IPS-15b (cell line): ENCODE data around the gene PNMA8A.
A peak's percentile ranks its signal among the peaks of the same experiment; 100 is the strongest.
"Not testable (repeated sequence)": the region's sequence is repeated elsewhere in the genome, so short reads cannot be mapped to it uniquely, and the experiment has no call there.

Experiments used
- H3K27me3 ChIP-seq: one replicate; pipeline ENCODE4 v1.6.1; 2013; ENCODE audit warnings: low read length; ENCODE audit not compliant: control insufficient read depth, insufficient read depth
- H3K36me3 ChIP-seq: one replicate; pipeline ENCODE4 v1.6.1; 2013; ENCODE audit warnings: low read length; ENCODE audit not compliant: control insufficient read depth, insufficient read depth
- H3K4me1 ChIP-seq: one replicate; pipeline ENCODE4 v1.6.1; 2013; ENCODE audit warnings: mild to moderate bottlenecking, low read length; ENCODE audit not compliant: control insufficient read depth, insufficient read depth
- H3K4me3 ChIP-seq: one replicate; pipeline ENCODE4 v1.5.1; 2013; ENCODE audit warnings: low read depth, low read length
- H3K9ac ChIP-seq: one replicate; pipeline ENCODE4 v1.6.1; 2013; ENCODE audit warnings: low read depth, mild to moderate bottlenecking, low read length
- H3K9me3 ChIP-seq: one replicate; pipeline ENCODE4 v1.6.1; 2013; ENCODE audit warnings: mild to moderate bottlenecking, low read length; ENCODE audit not compliant: control insufficient read depth, insufficient read depth

Gene PNMA8A

GRCh38 chr19:46499692-46500091 is 28.3 kb upstream of the PNMA8A start:
- H3K9ac ChIP-seq = no peak overlapping the region

DNA sequence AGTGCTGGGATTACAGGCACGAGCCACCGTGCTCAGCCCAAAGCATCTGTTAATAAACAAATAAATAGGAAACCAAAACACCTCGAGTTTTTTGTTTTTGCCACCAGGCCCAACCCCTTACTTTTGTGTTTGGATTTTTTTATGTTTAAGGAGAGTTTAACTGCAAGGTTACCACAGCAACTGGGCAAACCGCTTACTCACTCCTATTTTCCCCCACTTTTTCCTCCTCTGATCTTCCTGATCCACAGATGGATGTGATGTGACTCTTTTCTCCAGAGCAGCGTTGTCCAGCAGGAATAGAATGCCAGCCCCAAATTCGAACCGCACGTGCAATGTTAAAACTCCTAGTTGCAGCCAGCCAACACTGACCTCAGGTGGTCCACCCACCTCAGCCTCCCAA is 26.4 kb upstream of the PNMA8A start:
- Histone ChIP-seq H3K9me3 (no peaks in the 10 kb centered on the region), H3K9ac (no peak overlapping the region), H3K27me3 (peaks cover 20% of the 10 kb centered on the region), H3K4me3 (no peak overlapping the region), H3K4me1 (no peaks in the 10 kb centered on the region), H3K36me3 (no peaks in the 10 kb centered on the region)

More at GRCh38 chr19:46499692-46500091, 28.3 kb upstream of the PNMA8A start:
- Histone ChIP-seq H3K4me1 (no peaks in the 10 kb centered on the region), H3K4me3 (no peak overlapping the region), H3K9me3 (no peaks in the 10 kb centered on the region), H3K27me3 (peaks cover 7% of the 10 kb centered on the region), H3K36me3 (no peaks in the 10 kb centered on the region)

GRCh38 chr19:46496886-46497285 is 25.5 kb upstream of the PNMA8A start:
- not testable (repeated sequence) for H3K4me1 ChIP-seq, H3K9ac ChIP-seq, H3K9me3 ChIP-seq, H3K4me3 ChIP-seq, H3K36me3 ChIP-seq
- peaks cover 29% of the 10 kb centered on the region for H3K27me3 ChIP-seq

DNA sequence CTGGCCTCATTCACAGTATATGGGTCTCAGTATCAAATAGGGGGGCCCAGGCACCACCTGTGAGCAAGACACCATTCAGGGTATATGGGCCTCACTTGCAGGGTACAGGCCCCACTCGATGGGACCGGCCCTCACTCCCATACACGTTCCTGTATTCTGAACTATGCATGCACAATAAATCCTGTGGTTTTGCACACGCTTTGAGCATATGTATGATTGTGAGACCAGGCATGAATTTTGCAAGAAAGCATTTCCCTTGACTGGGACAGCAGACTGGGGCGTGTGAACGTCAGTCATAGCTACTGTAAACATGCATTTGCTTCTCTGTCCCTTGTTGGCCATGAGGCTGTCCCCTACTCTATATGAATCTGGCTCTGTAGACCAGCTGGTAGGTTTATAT is 24.9 kb upstream of the PNMA8A start:
- no peak overlapping the region for H3K9ac ChIP-seq
- H3K36me3 ChIP-seq = no peaks in the 10 kb centered on the region
- no peaks in the 10 kb centered on the region for H3K4me1 ChIP-seq
- H3K9me3 ChIP-seq = no peaks in the 10 kb centered on the region
- H3K4me3 ChIP-seq = no peak overlapping the region
- H3K27me3 ChIP-seq = peaks cover 35% of the 10 kb centered on the region

- H3K4me3 ChIP-seq = peak within 1 kb of the TSS; percentile 65
- H3K36me3 ChIP-seq = no peaks in the 10 kb centered on the region
- H3K9ac ChIP-seq = no peak within 1 kb of the TSS
- H3K9me3 ChIP-seq = no peaks in the 10 kb centered on the region
- H3K27me3 ChIP-seq = peaks cover 40% of the 10 kb centered on the region
- no peaks in the 10 kb centered on the region for H3K4me1 ChIP-seq
These were observed 24.4 kb upstream of the PNMA8A start, which contains the start of gene PNMA8B for GRCh38 chr19:46495786-46496099. Gene PNMA8B (minus strand): TSS chr19:46495867. CDS start chr19:46495465, 402 bp downstream.

- H3K27me3 ChIP-seq = peaks cover 45% of the 10 kb centered on the region
- H3K4me3 ChIP-seq = peak overlapping the region; percentile 65
- no peaks in the 10 kb centered on the region for H3K36me3 ChIP-seq
- no peaks in the 10 kb centered on the region for H3K9me3 ChIP-seq
- H3K9ac ChIP-seq = no peak overlapping the region
- H3K4me1 ChIP-seq = no peaks in the 10 kb centered on the region
These were observed 23.8 kb upstream of the PNMA8A start for GRCh38 chr19:46494941-46495785.

DNA sequence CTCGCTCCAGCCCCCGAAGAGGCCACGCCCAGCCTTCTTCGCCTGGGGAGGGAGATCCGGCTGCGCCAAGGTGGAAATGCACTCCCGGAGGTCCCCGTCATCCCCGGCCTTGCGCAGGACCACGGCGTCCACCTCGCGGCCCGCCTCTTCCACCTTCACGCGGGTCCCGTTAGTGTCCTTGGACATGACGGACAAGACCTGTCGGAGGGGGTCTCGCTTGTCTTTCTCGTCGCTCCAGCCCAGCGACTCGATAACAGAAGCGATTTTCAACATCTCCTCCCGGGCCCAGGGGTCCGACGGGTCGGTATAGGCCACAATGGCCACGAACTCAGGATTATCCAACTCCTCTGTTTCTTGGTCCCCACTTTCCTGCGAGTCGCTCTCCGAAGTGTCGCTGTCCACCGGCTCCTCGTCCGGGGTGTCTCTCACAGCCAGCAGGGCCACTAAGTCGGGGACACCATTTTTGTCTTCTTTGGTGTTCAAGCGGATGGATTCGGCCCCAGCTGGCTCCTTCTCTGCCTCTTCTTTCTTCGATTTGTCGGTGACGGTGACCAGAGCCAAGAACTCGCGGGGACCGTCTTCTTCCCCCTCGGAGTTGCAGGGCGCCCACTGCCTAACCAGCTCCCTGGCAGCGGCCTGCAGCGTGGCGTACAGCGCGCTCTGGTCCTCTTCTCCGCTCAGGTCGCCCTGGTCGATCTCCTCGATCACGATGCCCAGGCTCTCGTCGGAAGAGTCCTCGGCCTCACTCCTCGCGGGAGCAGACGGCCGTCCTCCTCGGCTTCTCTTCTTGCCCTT is 23.0 kb upstream of the PNMA8A start:
- H3K9ac ChIP-seq = no peak overlapping the region
- no peaks in the 10 kb centered on the region for H3K36me3 ChIP-seq
- H3K9me3 ChIP-seq = no peaks in the 10 kb centered on the region
- H3K4me1 ChIP-seq = no peaks in the 10 kb centered on the region
- peak overlapping the region; percentile 22 for H3K4me3 ChIP-seq
- peaks cover 53% of the 10 kb centered on the region for H3K27me3 ChIP-seq

DNA sequence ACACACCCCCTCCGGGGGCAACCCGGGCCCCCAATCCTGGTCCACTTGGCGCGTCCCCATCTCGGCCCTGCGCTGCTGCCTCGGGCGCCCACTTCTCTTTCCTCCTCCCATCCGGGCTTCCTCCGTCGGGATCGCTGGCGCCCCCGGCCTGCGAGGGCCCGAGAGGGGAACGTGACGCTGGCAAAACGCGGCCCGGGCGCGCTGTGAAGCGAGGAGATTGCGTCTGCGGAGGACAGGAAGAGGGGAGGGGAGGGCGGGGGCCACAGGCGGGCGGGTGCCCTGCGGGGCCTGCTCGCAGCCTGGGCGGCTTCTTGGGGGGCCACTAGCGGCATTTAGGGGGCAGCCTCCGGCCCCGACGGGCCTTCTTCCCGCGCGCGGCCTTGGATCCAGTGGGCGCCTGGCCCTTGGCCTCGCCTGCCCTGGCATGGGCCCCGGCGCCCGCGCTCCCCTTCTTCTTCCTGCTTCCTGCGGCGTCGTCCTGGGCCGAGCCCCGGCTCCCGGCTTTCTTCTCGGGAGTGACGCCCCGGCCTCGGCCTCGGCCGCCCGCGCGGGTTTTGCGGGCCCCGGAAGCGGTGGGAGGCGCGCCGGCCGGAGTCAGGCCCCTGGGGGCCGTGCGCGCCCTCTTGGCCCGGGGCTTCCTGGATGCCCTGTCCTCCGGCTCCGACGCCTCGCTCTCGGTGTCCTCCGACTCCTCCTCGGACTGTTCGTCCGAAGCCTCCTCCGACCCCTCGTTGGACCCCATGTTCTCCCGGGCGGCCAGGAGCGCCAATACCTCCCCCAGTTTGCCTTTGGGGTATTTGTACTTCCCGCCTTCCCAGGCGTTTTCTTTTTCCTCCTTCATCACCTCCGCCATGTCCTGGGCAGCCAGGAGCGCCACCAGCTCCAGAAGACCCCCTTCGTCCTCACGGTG is 22.1 kb upstream of the PNMA8A start:
- no peaks in the 10 kb centered on the region for H3K36me3 ChIP-seq
- peaks cover 62% of the 10 kb centered on the region for H3K27me3 ChIP-seq
- H3K4me1 ChIP-seq = no peaks in the 10 kb centered on the region
- H3K4me3 ChIP-seq = peak overlapping the region; percentile 30
- no peak overlapping the region for H3K9ac ChIP-seq
- no peaks in the 10 kb centered on the region for H3K9me3 ChIP-seq

- Histone ChIP-seq H3K36me3 (no peaks in the 10 kb centered on the region), H3K4me3 (peak overlapping the region; percentile 30), H3K9ac (no peak overlapping the region), H3K4me1 (no peaks in the 10 kb centered on the region), H3K27me3 (peaks cover 66% of the 10 kb centered on the region), H3K9me3 (no peaks in the 10 kb centered on the region)
These were observed 21.5 kb upstream of the PNMA8A start for GRCh38 chr19:46492841-46493235.

GRCh38 chr19:46491975-46492682 is 20.8 kb upstream of the PNMA8A start:
- no peak overlapping the region for H3K9ac ChIP-seq
- H3K9me3 ChIP-seq = no peaks in the 10 kb centered on the region
- H3K36me3 ChIP-seq = no peaks in the 10 kb centered on the region
- H3K27me3 ChIP-seq = peaks cover 72% of the 10 kb centered on the region
- no peak overlapping the region for H3K4me3 ChIP-seq
- no peaks in the 10 kb centered on the region for H3K4me1 ChIP-seq

DNA sequence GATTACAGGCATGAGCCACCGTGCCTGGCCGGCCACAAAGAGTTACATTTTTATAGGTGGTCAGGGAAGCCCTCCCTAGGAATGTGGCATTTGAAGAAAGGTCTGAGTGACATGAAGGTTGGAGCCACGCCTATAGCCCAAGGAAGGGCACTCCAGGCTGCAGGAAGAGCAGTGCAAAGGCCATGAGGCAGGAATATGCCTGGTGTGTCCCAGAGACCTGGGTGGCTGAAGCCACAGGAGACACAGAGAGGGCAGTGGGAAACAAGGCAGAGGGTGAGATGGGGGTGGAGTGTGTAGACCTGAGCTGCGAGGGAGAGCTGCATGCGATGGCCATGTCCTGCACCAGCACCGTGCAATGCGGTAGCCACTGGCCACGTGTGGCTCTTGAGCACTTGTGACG is 19.4 kb upstream of the PNMA8A start:
- Histone ChIP-seq H3K4me3 (no peak overlapping the region), H3K27me3 (peaks cover 81% of the 10 kb centered on the region), H3K4me1 (no peaks in the 10 kb centered on the region), H3K36me3 (no peaks in the 10 kb centered on the region), H3K9me3 (no peaks in the 10 kb centered on the region), H3K9ac (no peak overlapping the region)
